ENCODE results near the gene GABRG3. TPM values are rescaled to one million over a fixed set of nuclear protein-coding genes. Genes with fewer than 3 reads are reported as not detected.

The GABRG3 gene
- total RNA-seq, 1 experiment from 2014 or later: not detected

DNA sequence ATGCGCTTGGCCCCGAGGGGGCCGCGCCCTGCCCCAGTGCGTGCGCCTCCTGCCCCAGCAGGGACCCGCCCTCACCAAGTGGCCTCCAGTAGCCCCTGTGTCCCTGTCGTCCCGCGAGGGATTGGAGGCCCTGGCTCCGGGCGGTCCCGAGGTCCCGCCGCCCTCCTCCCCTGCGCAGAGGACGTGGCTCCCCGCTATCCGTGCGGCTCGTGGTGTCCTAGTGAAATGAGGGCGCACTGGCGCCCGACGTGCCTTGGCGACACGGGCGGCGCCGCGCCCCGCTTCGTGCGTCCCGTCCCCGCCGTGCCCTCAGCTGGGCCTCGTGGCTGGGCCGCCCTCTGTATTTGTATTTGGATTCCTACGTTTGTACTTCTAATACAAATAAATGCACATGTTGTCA, 570.6 kb downstream of the GABRG3 start:
- intact Hi-C loops (cut with micrococcal nuclease): no loop called here
- no peaks in the 10 kb centered on the region for H4K20me1 ChIP-seq (ENCODE audit: insufficient read depth)
- no peaks in the 10 kb centered on the region for H3K9me2 ChIP-seq (ENCODE audit: insufficient read depth)
- CTCF ChIA-PET: no interaction called here
- H3K79me2 ChIP-seq (ENCODE audit: insufficient read depth, low read length): no peaks in the 10 kb centered on the region
- H3K9me3 ChIP-seq (ENCODE audit: control insufficient read depth in 1 of 2, insufficient read depth in 1 of 2, low read depth in 1 of 2, low read length in 2 of 2): peaks cover 0 to 39% of the 10 kb centered on the region in 2 experiments; a peak in 2 of 4 replicates
- no TSS peak for BruUV-seq (replicated peaks)
- DNase-seq (ENCODE audit: low read depth, low spot score) (no peak), ATAC-seq (no peak)
- no peak overlapping the region for H3K4me3 ChIP-seq (replicated peaks in 1 of 2; ENCODE audit: low read depth in 1 of 2, low read length in 2 of 2)
- no peak overlapping the region for H3K4me2 ChIP-seq (ENCODE audit: low read length)
- no peak overlapping the region for H2AFZ ChIP-seq (ENCODE audit: low read depth, low read length, poor library complexity, severe bottlenecking)
- H3K27ac ChIP-seq (ENCODE audit: low read depth, low read length): no peak overlapping the region
- no peak overlapping the region for H3K9ac ChIP-seq (ENCODE audit: low read length)
- TF ChIP-seq CBX3 (IDR thresholded peaks at IDR 0.05; ENCODE audit: low read depth) (no peak), FOSL1 (IDR thresholded peaks at IDR 0.05; ENCODE audit: low read depth) (no peak), JUND (IDR thresholded peaks at IDR 0.05) (no peak), SRF (IDR thresholded peaks at IDR 0.05; ENCODE audit: low read depth) (no peak), TCF7L2 (IDR thresholded peaks at IDR 0.05; ENCODE audit: borderline replicate concordance, extremely low read depth, insufficient read depth, insufficient read length) (no peak), CEBPB (IDR thresholded peaks at IDR 0.05; ENCODE audit: low read depth) (no peak), RAD21 (IDR thresholded peaks at IDR 0.05; ENCODE audit: low read depth) (no peak)
- H3K27me3 ChIP-seq (ENCODE audit: insufficient read depth, low read length): no peaks in the 10 kb centered on the region
- no peaks in the 10 kb centered on the region for H3K36me3 ChIP-seq (ENCODE audit: control insufficient read depth in 1 of 2, insufficient read depth in 2 of 2, low read length in 2 of 2)
- RAD21 ChIA-PET (ENCODE audit: low non-redundant PET in 1 of 2, low total read pairs in 2 of 2, uncharacterized antibody in 2 of 2, unreplicated experiment in 2 of 2): no interaction called here
- POLR2A ChIA-PET: no interaction called here
- H3K4me1 ChIP-seq (ENCODE audit: control insufficient read depth in 1 of 2, insufficient read depth in 2 of 2, low read length in 2 of 2): no peaks in the 10 kb centered on the region

DNA sequence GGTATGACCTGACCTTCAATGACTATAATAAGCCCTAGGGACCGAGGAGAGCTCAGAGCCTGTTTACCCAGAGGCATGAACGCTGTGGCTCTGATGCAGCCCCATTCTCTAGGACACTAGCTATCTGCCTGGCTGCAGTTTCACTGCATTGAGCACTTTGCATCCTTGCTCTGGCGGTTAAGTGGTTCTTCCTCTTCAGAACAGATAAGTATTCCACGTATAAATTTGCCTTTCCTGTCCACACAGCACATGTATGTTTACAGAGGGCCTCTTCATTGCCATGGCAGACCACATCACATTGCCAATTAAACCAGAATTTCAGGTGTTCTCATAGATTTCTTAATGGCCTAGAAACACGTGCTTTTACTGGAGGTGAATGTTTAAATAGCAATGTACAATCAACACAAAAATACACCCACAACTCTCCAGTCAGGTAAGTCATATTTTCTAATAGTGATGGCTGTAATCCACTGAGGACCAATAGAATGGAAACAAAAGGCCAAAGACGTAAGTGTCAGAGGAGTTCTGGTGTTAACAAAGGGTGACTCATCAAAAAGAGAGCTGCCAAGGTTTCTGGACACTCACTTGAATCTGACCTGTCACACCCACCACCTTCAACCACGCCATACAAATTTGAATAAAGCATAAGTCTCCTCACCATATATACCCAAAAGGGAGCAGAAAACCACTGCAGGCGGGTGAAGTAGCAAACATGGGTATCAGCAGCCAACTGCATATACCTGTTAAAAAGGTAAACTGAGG, 574.7 kb downstream of the GABRG3 start:
- Histone ChIP-seq H3K27ac (ENCODE audit: low read depth, low read length) (no peak overlapping the region), H3K4me3 (replicated peaks in 1 of 2; ENCODE audit: low read depth in 1 of 2, low read length in 2 of 2) (no peak overlapping the region), H3K9me2 (ENCODE audit: insufficient read depth) (no peaks in the 10 kb centered on the region), H3K36me3 (ENCODE audit: control insufficient read depth in 1 of 2, insufficient read depth in 2 of 2, low read length in 2 of 2) (no peaks in the 10 kb centered on the region), H3K4me2 (ENCODE audit: low read length) (no peak overlapping the region), H3K9me3 (ENCODE audit: control insufficient read depth in 1 of 2, insufficient read depth in 1 of 2, low read depth in 1 of 2, low read length in 2 of 2) (peaks cover 0 to 38% of the 10 kb centered on the region in 2 experiments; a peak in 2 of 4 replicates), H3K9ac (ENCODE audit: low read length) (no peak overlapping the region), H2AFZ (ENCODE audit: low read depth, low read length, poor library complexity, severe bottlenecking) (no peak overlapping the region), H3K4me1 (ENCODE audit: control insufficient read depth in 1 of 2, insufficient read depth in 2 of 2, low read length in 2 of 2) (no peaks in the 10 kb centered on the region), H3K79me2 (ENCODE audit: insufficient read depth, low read length) (no peaks in the 10 kb centered on the region), H4K20me1 (ENCODE audit: insufficient read depth) (no peaks in the 10 kb centered on the region), H3K27me3 (ENCODE audit: insufficient read depth, low read length) (no peaks in the 10 kb centered on the region)
- CTCF ChIA-PET: no interaction called here
- BruUV-seq (replicated peaks): no TSS peak
- TF ChIP-seq ZFX (IDR thresholded peaks at IDR 0.05): no peak
- no peak for TF ChIP-seq SP1 (IDR thresholded peaks at IDR 0.05; ENCODE audit: low read depth)
- TF ChIP-seq, protein P1, sequence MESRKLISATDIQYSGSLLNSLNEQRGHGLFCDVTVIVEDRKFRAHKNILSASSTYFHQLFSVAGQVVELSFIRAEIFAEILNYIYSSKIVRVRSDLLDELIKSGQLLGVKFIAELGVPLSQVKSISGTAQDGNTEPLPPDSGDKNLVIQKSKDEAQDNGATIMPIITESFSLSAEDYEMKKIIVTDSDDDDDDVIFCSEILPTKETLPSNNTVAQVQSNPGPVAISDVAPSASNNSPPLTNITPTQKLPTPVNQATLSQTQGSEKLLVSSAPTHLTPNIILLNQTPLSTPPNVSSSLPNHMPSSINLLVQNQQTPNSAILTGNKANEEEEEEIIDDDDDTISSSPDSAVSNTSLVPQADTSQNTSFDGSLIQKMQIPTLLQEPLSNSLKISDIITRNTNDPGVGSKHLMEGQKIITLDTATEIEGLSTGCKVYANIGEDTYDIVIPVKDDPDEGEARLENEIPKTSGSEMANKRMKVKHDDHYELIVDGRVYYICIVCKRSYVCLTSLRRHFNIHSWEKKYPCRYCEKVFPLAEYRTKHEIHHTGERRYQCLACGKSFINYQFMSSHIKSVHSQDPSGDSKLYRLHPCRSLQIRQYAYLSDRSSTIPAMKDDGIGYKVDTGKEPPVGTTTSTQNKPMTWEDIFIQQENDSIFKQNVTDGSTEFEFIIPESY (IDR thresholded peaks at IDR 0.05; ENCODE audit: extremely low read depth, insufficient replicate concordance, low read length): no peak
- TF ChIP-seq EZH2phosphoT487 (IDR thresholded peaks at IDR 0.05; ENCODE audit: borderline replicate concordance): no peak
- TF ChIP-seq, protein P2, sequence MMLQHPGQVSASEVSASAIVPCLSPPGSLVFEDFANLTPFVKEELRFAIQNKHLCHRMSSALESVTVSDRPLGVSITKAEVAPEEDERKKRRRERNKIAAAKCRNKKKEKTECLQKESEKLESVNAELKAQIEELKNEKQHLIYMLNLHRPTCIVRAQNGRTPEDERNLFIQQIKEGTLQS (IDR thresholded peaks at IDR 0.05): no peak
- no peak for TF ChIP-seq RAD21 (IDR thresholded peaks at IDR 0.05; ENCODE audit: low read depth)
- RAD21 ChIA-PET (ENCODE audit: low non-redundant PET in 1 of 2, low total read pairs in 2 of 2, uncharacterized antibody in 2 of 2, unreplicated experiment in 2 of 2): no interaction called here
- DNase-seq (ENCODE audit: low read depth, low spot score) (no peak), ATAC-seq (no peak)
- POLR2A ChIA-PET: no interaction called here
- intact Hi-C loops (cut with micrococcal nuclease): no loop called here

Measured in HCT116 (cell line).